Left lung (tissue), 10 donors: Measurements from ENCODE around the gene TMEM140. TPM values are rescaled to one million over a fixed set of nuclear protein-coding genes. Genes with fewer than 3 reads are reported as not detected.
A peak's percentile ranks its signal among the peaks of the same experiment; 100 is the strongest.

ENCODE experiments used
- ATAC-seq: fragments of 200-7000 bp; cut with Tn5 transposase; one replicate; pipeline ENCODE4 v1.9.1; 2020; ENCODE audit warnings: moderate library complexity
- DNase-seq, 4 donors: peaks; one replicate each; pipeline ENCODE4 v3.0.0-alpha.2; 2013 to 2020
- H3K27ac ChIP-seq, 2 donors: fragments of 200-600 bp; sonication (generic) in 1 of 2; one replicate each; pipeline versions ENCODE4 v1.5.0 to v1.8.0; 2020 to 2021
- H3K27me3 ChIP-seq, 2 donors: fragments of 200-600 bp; sonication (generic) in 1 of 2; one replicate each; pipeline versions ENCODE4 v1.5.0 to v1.8.0; 2020 to 2021
- H3K36me3 ChIP-seq, 2 donors: fragments of 200-600 bp; sonication (generic) in 1 of 2; one replicate each; pipeline versions ENCODE4 v1.5.0 to v1.8.0; 2020 to 2021
- H3K4me1 ChIP-seq, 2 donors: fragments of 200-600 bp; one replicate each; pipeline ENCODE4 v1.8.0; 2021
- H3K4me3 ChIP-seq, 2 donors: fragments of 200-600 bp; sonication (generic) in 1 of 2; one replicate each; pipeline versions ENCODE4 v1.5.0 to v1.8.0; 2020 to 2021; ENCODE audit warnings: mild to moderate bottlenecking in 1 of 2
- H3K9me3 ChIP-seq, 2 donors: fragments of 200-600 bp; sonication (generic) in 1 of 2; one replicate each; pipeline versions ENCODE4 v1.5.0 to v1.8.0; 2020 to 2021
- CTCF ChIP-seq, 2 donors: fragments of 200-600 bp; sonication (generic) in 1 of 2; IDR thresholded peaks; one replicate each; pipeline versions ENCODE4 v1.5.0 to v1.8.0; 2021; ENCODE audit warnings: antibody characterized with exemption in 2 of 2
- intact Hi-C, 2 donors: fragments of 100-400 bp; cut with DNase I; formaldehyde crosslinking; loops; one replicate each; pipeline versions ENCODE4 v1.11.2 to v1.14.2; 2022
- polyA plus RNA-seq, 6 donors: library from polyadenylated mRNA; unstranded; fragments of 120-200 nt; gene quantifications; one replicate each; pipeline ENCODE4 v1.2.1, GENCODE V29; 2013; ENCODE audit not compliant: insufficient read length in 6 of 6
- total RNA-seq, 2 donors: library from RNA; stranded (reverse); fragmentation: NEBNext Ultra II Directional; extraction: Animal tissue kit (Norgen Biotek cat#: 25700); gene quantifications; one replicate each; pipeline ENCODE4 v1.2.1, GENCODE V29; 2021
- donor health status: DM: no; HTN: yes; CAD: no.
- donor health status: DM: no; HTN: no; CAD: no.

Gene TMEM140
- total and polyA plus RNA-seq, 8 donors: 17.7 to 25.4 (median 19.1) TPM

GRCh38 chr7:135159359-135160085 is 11.7 kb downstream of the TMEM140 start:
- peaks cover 0 to 14% of the 10 kb centered on the region in 2 donors for H3K36me3 ChIP-seq

GRCh38 chr7:135160098-135160857 is 12.4 kb downstream of the TMEM140 start:
- TF ChIP-seq CTCF (IDR thresholded peaks at IDR 0.05): no peak
- Histone ChIP-seq H3K36me3 (peaks cover 0 to 22% of the 10 kb centered on the region in 2 donors), H3K4me1 (peaks cover 23 to 62% of the 10 kb centered on the region in 2 donors), H3K27me3 (no peaks in the 10 kb centered on the region), H3K4me3 (no peak overlapping the region), H3K9me3 (peaks cover 0 to 15% of the 10 kb centered on the region in 2 donors), H3K27ac (peak overlapping the region; percentile 69 to 87)
- intact Hi-C loops: loop anchor here in 1 of 2 donors (10.0 kb wide), 1 partner anchor 165 kb away; no protein-coding TSS in a partner anchor
- DNase-seq: no peak
- peak; percentile 41 for ATAC-seq

More at GRCh38 chr7:135159359-135160085, 11.7 kb downstream of the TMEM140 start:
- H3K27ac ChIP-seq: peak overlapping the region; percentile 69 to 87
- peaks cover 0 to 15% of the 10 kb centered on the region in 2 donors for H3K9me3 ChIP-seq
- DNase-seq (no peak), ATAC-seq (no peak)
- no peak overlapping the region for H3K4me3 ChIP-seq
- H3K4me1 ChIP-seq: peaks cover 23 to 55% of the 10 kb centered on the region in 2 donors
- intact Hi-C loops: loop anchor here in 1 of 2 donors (10.0 kb wide), 1 partner anchor 165 kb away; no protein-coding TSS in a partner anchor
- H3K27me3 ChIP-seq: no peaks in the 10 kb centered on the region
- no peak for TF ChIP-seq CTCF (IDR thresholded peaks at IDR 0.05)

DNA sequence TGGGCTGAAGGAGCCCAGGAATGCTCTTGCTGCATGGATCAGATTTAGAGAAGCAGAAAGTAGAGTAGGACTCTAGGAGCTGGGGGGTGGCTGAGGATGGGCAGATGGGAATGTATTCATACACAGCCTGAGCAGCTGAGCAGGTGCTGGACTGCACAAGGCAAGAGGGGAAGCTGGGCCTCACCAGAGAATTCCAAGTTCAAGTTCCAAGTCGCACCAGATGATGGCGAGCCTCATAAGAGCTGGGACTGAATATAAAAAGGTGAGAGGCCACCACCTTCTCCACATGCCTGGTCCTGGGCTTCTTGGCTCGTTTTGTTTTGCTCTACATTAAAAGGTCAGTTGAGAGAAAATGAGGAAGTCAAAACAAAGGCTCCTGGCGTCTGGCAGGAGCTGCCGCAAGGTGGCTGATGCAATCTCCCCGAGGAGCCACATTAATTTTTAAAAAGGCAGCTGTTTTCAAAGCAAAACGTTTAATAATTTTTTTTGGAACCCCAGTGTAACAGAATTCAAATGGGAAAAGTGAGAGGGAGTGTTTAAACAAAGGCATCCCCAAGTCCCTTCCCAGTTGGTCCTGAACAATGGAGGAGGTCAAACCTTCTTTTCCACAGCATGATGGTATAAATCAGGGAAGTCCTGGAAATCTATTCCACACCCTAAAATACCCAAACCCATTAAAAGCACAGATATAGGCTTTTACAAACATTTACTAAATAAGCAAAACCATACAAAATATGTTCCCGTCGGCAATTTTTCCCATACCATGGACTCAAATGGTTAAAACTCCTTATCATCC is 13.2 kb downstream of the TMEM140 start:
- intact Hi-C loops: loop anchor here in 1 of 2 donors (10.0 kb wide), 1 partner anchor 166 kb away; no protein-coding TSS in a partner anchor
- H3K4me1 ChIP-seq: peaks cover 23 to 70% of the 10 kb centered on the region in 2 donors
- no peak for TF ChIP-seq CTCF (IDR thresholded peaks at IDR 0.05)

GRCh38 chr7:135161669-135162068 is 13.8 kb downstream of the TMEM140 start:
- intact Hi-C loops: loop anchor here in 1 of 2 donors (10.0 kb wide), 1 partner anchor 167 kb away; no protein-coding TSS in a partner anchor
- Histone ChIP-seq H3K27me3 (no peaks in the 10 kb centered on the region), H3K4me3 (no peak overlapping the region), H3K9me3 (peaks cover 0 to under 1% of the 10 kb centered on the region in 2 donors), H3K27ac (peak overlapping the region in 1 of 2 donors; percentile 87), H3K4me1 (peaks cover 23 to 76% of the 10 kb centered on the region in 2 donors), H3K36me3 (peaks cover 0 to 36% of the 10 kb centered on the region in 2 donors)
- ATAC-seq (no peak), DNase-seq (no peak)
- no peak for TF ChIP-seq CTCF (IDR thresholded peaks at IDR 0.05)

More for the DNA sequence above, 13.2 kb downstream of the TMEM140 start:
- Histone ChIP-seq H3K4me3 (no peak overlapping the region), H3K27me3 (no peaks in the 10 kb centered on the region), H3K27ac (peak overlapping the region; percentile 69 to 87), H3K9me3 (peaks cover 0 to 7% of the 10 kb centered on the region in 2 donors), H3K36me3 (peaks cover 0 to 30% of the 10 kb centered on the region in 2 donors)
- peak; percentile 14 for ATAC-seq
- DNase-seq: no peak
